GM23248 (cell line): ENCODE data around the gene FCHSD1. TPM values are rescaled to one million over a fixed set of nuclear protein-coding genes. Genes with fewer than 3 reads are reported as not detected.

ENCODE experiments used
- DNase-seq: peaks from one replicate; pipeline ENCODE4 v3.0.0-alpha.2; 2015
- H2AFZ ChIP-seq: fragments of 200-600 bp; sonication (generic); 2 replicates; pipeline ENCODE4 v1.6.1; 2016; ENCODE audit warnings: antibody characterized with exemption
- H3F3A ChIP-seq: fragments of 200-600 bp; sonication (generic); 2 replicates; pipeline ENCODE4 v1.6.1; 2016; ENCODE audit warnings: mild to moderate bottlenecking, antibody characterized with exemption, mixed run types; ENCODE audit not compliant: insufficient read depth
- H3K27ac ChIP-seq: fragments of 200-600 bp; sonication (generic); 2 replicates; pipeline ENCODE4 v1.5.1; 2016; ENCODE audit warnings: mild to moderate bottlenecking
- H3K27me3 ChIP-seq: fragments of 200-600 bp; sonication (generic); replicated peaks from 2 replicates; pipeline ENCODE4 v1.6.1; 2016; ENCODE audit warnings: mild to moderate bottlenecking; ENCODE audit not compliant: insufficient read depth
- H3K36me3 ChIP-seq: fragments of 200-600 bp; sonication (generic); 2 replicates; pipeline ENCODE4 v1.6.1; 2016; ENCODE audit warnings: low read depth, mild to moderate bottlenecking
- H3K4me1 ChIP-seq: fragments of 200-600 bp; sonication (generic); 2 replicates; pipeline ENCODE4 v1.6.1; 2016; ENCODE audit warnings: mild to moderate bottlenecking; ENCODE audit not compliant: insufficient read depth
- H3K4me2 ChIP-seq: fragments of 200-600 bp; sonication (generic); one replicate; pipeline ENCODE4 v1.6.1; 2016; ENCODE audit warnings: mild to moderate bottlenecking; ENCODE audit not compliant: unreplicated experiment
- H3K4me3 ChIP-seq: fragments of 200-600 bp; sonication (generic); 2 replicates; pipeline ENCODE4 v1.5.1; 2016; ENCODE audit warnings: mild to moderate bottlenecking
- H3K79me2 ChIP-seq: fragments of 200-600 bp; sonication (generic); 2 replicates; pipeline ENCODE4 v1.6.1; 2016; ENCODE audit warnings: mild to moderate bottlenecking; ENCODE audit not compliant: insufficient read depth
- H3K9ac ChIP-seq: fragments of 200-600 bp; sonication (generic); 2 replicates; pipeline ENCODE4 v1.6.1; 2016; ENCODE audit warnings: mild to moderate bottlenecking
- H3K9me2 ChIP-seq: fragments of 200-600 bp; sonication (generic); 2 replicates; pipeline ENCODE4 v1.6.1; 2016; ENCODE audit warnings: mixed run types, mild to moderate bottlenecking, moderate library complexity; ENCODE audit not compliant: insufficient read depth
- H3K9me3 ChIP-seq: fragments of 200-600 bp; sonication (generic); one replicate; pipeline ENCODE4 v1.6.1; 2017; ENCODE audit warnings: low read depth
- H4K20me1 ChIP-seq: fragments of 200-600 bp; sonication (generic); 2 replicates; pipeline ENCODE4 v1.6.0; 2016; ENCODE audit not compliant: insufficient read depth
- EZH2 ChIP-seq: fragments of 200-600 bp; sonication (generic); IDR thresholded peaks from 2 replicates; pipeline ENCODE4 v1.6.1; 2018; ENCODE audit warnings: antibody characterized with exemption, mild to moderate bottlenecking; ENCODE audit not compliant: insufficient read depth, poor library complexity, severe bottlenecking
- EZH2phosphoT487 ChIP-seq: fragments of 200-600 bp; sonication (generic); IDR thresholded peaks from 2 replicates; pipeline ENCODE4 v1.6.1; 2018; ENCODE audit warnings: antibody characterized with exemption, moderate library complexity, mild to moderate bottlenecking, low read depth; ENCODE audit not compliant: insufficient read depth
- WGBS, 2 experiments: methylation state at CpG; one replicate each; pipeline ENCODE4 v1.1.6; 2015 to 2017; ENCODE audit warnings: low lambda C conversion rate in 2 of 2, low coverage in 1 of 2; ENCODE audit errors: missing lambda C conversion rate in 2 of 2; 5-methylcytosine and 5-hydroxymethylcytosine counted together
- in situ Hi-C: fragments of 300-500 bp; cut with MboI; formaldehyde crosslinking; loops from 2 replicates; pipeline ENCODE4 v1.15.0; 2020
- polyA plus RNA-seq: library from polyadenylated mRNA; unstranded; fragments of >200 nt; fragmentation: Nextera tagmentation; extraction: Ambion mirVana; gene quantifications from 2 replicates; pipeline ENCODE4 v1.2.1, GENCODE V29; 2016
- total RNA-seq: library from RNA; depleted of rRNA; stranded (reverse); fragments of >200 nt; shearing (Covaris generic); gene quantifications from 2 replicates; pipeline ENCODE4 v1.2.3, GENCODE V29; 2014

Gene FCHSD1
- total and polyA plus RNA-seq, 2 experiments from 2014 or later = 23.8 to 32.0 TPM

DNA sequence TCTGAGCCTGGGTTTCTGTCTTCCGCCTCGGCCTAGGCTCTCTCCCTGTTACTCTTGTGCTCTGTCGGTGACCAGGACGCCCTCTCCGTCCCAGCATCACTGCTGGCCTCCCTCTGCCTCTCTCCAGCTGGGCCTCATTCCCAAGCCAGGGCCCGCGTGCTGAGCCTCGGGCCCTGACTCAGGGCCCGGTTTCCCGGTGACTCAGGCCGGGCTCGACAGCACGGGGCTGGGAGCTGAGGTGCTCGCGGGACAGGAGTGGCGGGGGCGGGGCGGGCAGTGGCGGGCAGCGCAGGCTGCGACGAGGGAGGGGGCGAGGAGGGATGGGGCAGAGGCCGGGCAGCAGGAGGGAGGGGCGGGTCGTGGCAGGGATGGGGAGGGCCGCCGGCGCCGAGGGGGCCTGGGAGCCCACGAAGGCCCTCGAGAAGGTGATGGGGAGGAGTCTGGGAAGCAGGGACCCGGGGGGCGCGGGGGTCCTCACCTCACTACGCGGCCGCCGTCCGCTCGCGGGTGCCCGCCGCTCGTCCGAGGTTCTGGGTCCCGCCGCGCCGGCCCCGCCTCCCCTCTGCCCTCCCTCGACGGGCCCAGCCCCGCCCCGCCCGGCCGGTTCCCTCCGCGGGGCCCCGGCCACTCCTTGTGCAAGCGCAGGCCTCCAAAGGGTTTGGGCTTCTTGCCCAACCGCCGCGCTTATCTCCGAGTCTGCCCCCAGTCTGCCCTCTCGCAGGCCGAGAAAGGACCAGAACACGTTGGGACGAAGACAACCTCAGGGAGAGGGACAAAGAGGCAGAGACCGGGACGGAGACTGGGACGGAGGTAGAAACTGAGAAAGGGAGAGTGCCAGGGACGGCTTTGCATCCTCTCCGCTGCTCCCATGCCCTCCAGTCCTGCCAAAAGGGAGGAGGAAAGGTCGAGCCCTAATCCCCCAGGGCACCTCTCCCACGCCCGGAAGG is 30.8 kb upstream of the FCHSD1 start, which contains the start of gene ARAP3:
Gene ARAP3, minus strand, starts transcription at position 536 of the 947 bp plus-strand sequence. CDS start 1,744 bp downstream, outside the sequence.
- in situ Hi-C loops = loop anchor here (25.0 kb wide), 1 partner anchor 455 kb away; no protein-coding TSS in a partner anchor
- Histone ChIP-seq H3K4me3 (peak within 1 kb of the TSS; percentile 58), H2AFZ (peak within 1 kb of the TSS; percentile 82)

DNA sequence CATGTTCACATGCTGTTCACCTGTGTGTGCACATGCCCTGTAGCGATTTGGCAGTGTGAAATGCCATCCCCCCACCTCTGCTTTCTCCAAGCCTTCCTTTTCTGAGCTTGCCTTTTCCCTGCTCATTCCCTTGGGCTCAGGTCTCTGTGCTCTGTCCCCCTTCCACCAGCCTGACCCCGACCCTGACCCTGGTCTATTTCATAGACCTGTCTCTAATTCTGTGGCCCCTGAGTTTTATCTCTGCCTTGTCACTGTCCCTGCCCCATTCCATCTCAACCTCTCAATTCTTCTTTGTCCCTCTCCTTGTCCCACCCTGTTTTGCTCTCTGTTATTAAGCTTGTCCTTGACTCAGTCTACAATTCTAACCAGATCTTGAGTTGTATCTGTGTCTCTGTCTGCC is 30.1 kb upstream of the FCHSD1 start:
- Histone ChIP-seq H2AFZ (peak overlapping the region; percentile 82), H3K27me3 (no peaks in the 10 kb centered on the region), H3K36me3 (no peaks in the 10 kb centered on the region), H3K9me3 (no peaks in the 10 kb centered on the region), H3K4me2 (peak overlapping the region; percentile 57), H3K9me2 (no peaks in the 10 kb centered on the region), H3K79me2 (no peaks in the 10 kb centered on the region), H3K27ac (peak overlapping the region; percentile 55), H3F3A (peaks cover 12% of the 10 kb centered on the region; the same call in 1 of the 2 replicates), H3K4me3 (peak overlapping the region; percentile 58), H3K4me1 (peaks cover 11% of the 10 kb centered on the region), H3K9ac (peak overlapping the region; percentile 77), H4K20me1 (no peaks in the 10 kb centered on the region)
- in situ Hi-C loops = loop anchor here (25.0 kb wide), 1 partner anchor 456 kb away; no protein-coding TSS in a partner anchor
- WGBS, 2 experiments = 65 to 73% methylated on average over 2 of the region's 2 CpGs
- TF ChIP-seq EZH2 (no peak), EZH2phosphoT487 (no peak)
- DNase-seq = no peak

More for the DNA sequence above, 30.8 kb upstream of the FCHSD1 start, which contains the start of gene ARAP3:
- no peaks in the 10 kb centered on the region for H3K27me3 ChIP-seq
- H3K9me2 ChIP-seq = no peaks in the 10 kb centered on the region
- no peaks in the 10 kb centered on the region for H3K36me3 ChIP-seq
- peaks cover 12% of the 10 kb centered on the region; the same call in 1 of the 2 replicates for H3F3A ChIP-seq
- no peaks in the 10 kb centered on the region for H4K20me1 ChIP-seq
- peak within 1 kb of the TSS; percentile 77 for H3K9ac ChIP-seq
- 10 to 12% methylated on average over 29 to 58 of the region's 77 CpGs for WGBS, 2 experiments
- H3K79me2 ChIP-seq = no peaks in the 10 kb centered on the region
- H3K4me2 ChIP-seq = peak within 1 kb of the TSS; percentile 57
- DNase-seq = peak; percentile 96
- peaks cover 11% of the 10 kb centered on the region for H3K4me1 ChIP-seq
- TF ChIP-seq EZH2 = no peak
- no peak for TF ChIP-seq EZH2phosphoT487
- peak within 1 kb of the TSS; percentile 55 for H3K27ac ChIP-seq
- no peaks in the 10 kb centered on the region for H3K9me3 ChIP-seq

DNA sequence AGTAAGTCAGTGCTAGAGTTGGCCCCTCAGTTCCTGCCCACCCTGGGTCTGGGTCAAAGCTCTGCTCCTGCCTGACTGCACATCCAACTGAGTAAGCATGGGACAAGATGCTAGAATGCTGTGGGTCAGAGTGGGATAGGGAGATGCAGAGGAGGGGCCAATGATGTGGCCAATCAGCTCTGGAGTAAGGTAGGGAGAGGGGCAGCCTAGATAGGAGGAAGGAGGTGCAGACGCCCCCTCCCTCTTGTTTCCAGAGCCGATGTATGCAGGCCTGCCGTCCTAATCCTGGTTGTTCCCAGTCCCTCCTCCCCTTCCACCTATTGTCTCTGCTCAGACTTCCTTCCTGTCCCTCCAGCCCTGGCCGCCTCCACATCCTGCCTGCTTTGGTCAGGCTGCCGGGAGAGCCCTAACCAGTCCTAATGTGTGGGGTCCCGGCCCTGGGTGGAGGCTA is 29.6 kb upstream of the FCHSD1 start:
- Histone ChIP-seq H3K4me3 (peak overlapping the region; percentile 58; the same call in 1 of the 2 replicates), H3K9ac (peak overlapping the region; percentile 77; the same call in 1 of the 2 replicates), H3K79me2 (no peaks in the 10 kb centered on the region), H4K20me1 (no peaks in the 10 kb centered on the region), H3K4me1 (peaks cover 11% of the 10 kb centered on the region), H3K9me2 (no peaks in the 10 kb centered on the region), H3F3A (peaks cover 12% of the 10 kb centered on the region; the same call in 1 of the 2 replicates), H3K27ac (no peak overlapping the region), H3K9me3 (no peaks in the 10 kb centered on the region), H3K27me3 (no peaks in the 10 kb centered on the region), H2AFZ (peak overlapping the region; percentile 82; the same call in 1 of the 2 replicates), H3K36me3 (no peaks in the 10 kb centered on the region), H3K4me2 (peak overlapping the region; percentile 57)
- TF ChIP-seq EZH2phosphoT487 (no peak), EZH2 (no peak)
- in situ Hi-C loops = loop anchor here (25.0 kb wide), 1 partner anchor 457 kb away; no protein-coding TSS in a partner anchor
- no peak for DNase-seq
- WGBS, 2 experiments = 84 to 85% methylated on average over 6 of the region's 6 CpGs

DNA sequence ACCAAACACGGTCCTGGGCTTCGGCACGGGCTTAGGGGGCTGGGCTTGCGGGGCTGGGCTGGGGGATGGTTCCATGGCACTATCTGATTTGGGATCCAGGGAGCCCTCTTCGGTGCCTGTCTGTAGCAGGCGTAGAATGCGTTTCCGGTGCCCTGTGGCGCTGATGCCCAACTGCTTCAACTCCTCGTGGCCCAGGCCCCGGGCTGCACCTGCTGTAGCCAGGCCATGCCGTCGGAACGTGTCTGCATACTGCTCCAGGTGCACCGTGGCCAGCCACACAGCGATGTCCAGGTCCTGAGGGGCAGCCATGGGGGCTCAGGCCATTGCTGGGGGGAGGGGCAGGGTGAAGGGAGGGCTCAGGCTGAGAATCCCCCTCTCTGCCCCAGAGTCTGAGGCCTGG is 29.0 kb upstream of the FCHSD1 start:
- Histone ChIP-seq H3K4me1 (peaks cover 11% of the 10 kb centered on the region), H3K4me3 (no peak overlapping the region), H3K27me3 (no peaks in the 10 kb centered on the region), H4K20me1 (no peaks in the 10 kb centered on the region), H3K36me3 (no peaks in the 10 kb centered on the region), H3K9me3 (no peaks in the 10 kb centered on the region), H3K9me2 (no peaks in the 10 kb centered on the region), H3K4me2 (no peak overlapping the region), H2AFZ (no peak overlapping the region), H3K27ac (no peak overlapping the region), H3K79me2 (no peaks in the 10 kb centered on the region), H3F3A (peaks cover 12% of the 10 kb centered on the region; the same call in 1 of the 2 replicates), H3K9ac (no peak overlapping the region)
- 99 to 100% methylated on average over 2 to 16 of the region's 16 CpGs for WGBS, 2 experiments
- TF ChIP-seq EZH2 (no peak), EZH2phosphoT487 (no peak)
- no peak for DNase-seq
- in situ Hi-C loops = loop anchor here (25.0 kb wide), 1 partner anchor 457 kb away; no protein-coding TSS in a partner anchor
